HCT116 (cell line): ENCODE data around the gene CERS2. TPM values are rescaled to one million over a fixed set of nuclear protein-coding genes. Genes with fewer than 3 reads are reported as not detected.

Source experiments
- ATAC-seq: fragments of 200-7000 bp; cut with Tn5 transposase; 2 replicates; pipeline ENCODE4 v1.9.1; 2020; ENCODE audit warnings: mild to moderate bottlenecking, moderate library complexity
- BruUV-seq: library from RNA; stranded (reverse); fragments of 400-500 nt; replicated peaks from 2 replicates; lab custom pipeline; 2021; lab: Mats Ljungman, UMichigan
- CTCF ChIA-PET: fragments of 300-600 bp; sonication (Branson Sonifier 250); formaldehyde crosslinking; loops from one replicate; lab custom pipeline; 2021; ENCODE audit warnings: antibody characterized with exemption; lab: Charles Lee
- POLR2A ChIA-PET: fragments of 300-600, 350-600 bp; sonication (Branson Sonifier 250); formaldehyde crosslinking; loops from one replicate; lab custom pipeline; 2021; ENCODE audit warnings: antibody characterized with exemption; lab: Charles Lee
- RAD21 ChIA-PET, 2 experiments: fragments of 300-600 bp; sonication (Branson Sonifier 250); formaldehyde crosslinking; loops; one replicate each; lab custom pipeline; 2023; ENCODE audit warnings: low total read pairs in 2 of 2; ENCODE audit not compliant: uncharacterized antibody in 2 of 2, unreplicated experiment in 2 of 2, low non-redundant PET in 1 of 2; lab: Charles Lee
- DNase-seq: peaks from one replicate; pipeline ENCODE4 v3.0.0-alpha.2; 2010; ENCODE audit warnings: low read depth, low spot score
- H2AFZ ChIP-seq: fragments of 200-600 bp; shearing (Covaris generic), sonication (generic); 2 replicates; pipeline ENCODE4 v1.6.1; 2017; ENCODE audit warnings: low read depth, mixed run types, mixed read lengths, antibody characterized with exemption, low read length; ENCODE audit not compliant: poor library complexity, severe bottlenecking
- H3K27ac ChIP-seq: 2 replicates; pipeline ENCODE4 v1.5.1; 2012; ENCODE audit warnings: low read depth, low read length
- H3K27me3 ChIP-seq: fragments of 200-600 bp; sonication (generic); 2 replicates; pipeline ENCODE4 v1.6.1; 2016; ENCODE audit warnings: mixed run types, low read length, mixed read lengths; ENCODE audit not compliant: insufficient read depth
- H3K36me3 ChIP-seq, 2 experiments: fragments of 200-500 bp in 1 of 2; fragments of 200-600 bp in 1 of 2; sonication (Bioruptor generic) in 1 of 2; sonication (generic) in 1 of 2; 2 replicates each; pipeline versions ENCODE4 v1.5.1 to v1.6.1; 2014 to 2016; ENCODE audit warnings: low read length in 2 of 2, inconsistent platforms in 1 of 2, mixed read lengths in 1 of 2, mixed run types in 1 of 2; ENCODE audit not compliant: insufficient read depth in 2 of 2, control insufficient read depth in 1 of 2
- H3K4me1 ChIP-seq, 2 experiments: fragments of 200-600 bp in 1 of 2; sonication (generic) in 1 of 2; 2 replicates each; pipeline versions ENCODE4 v1.5.1 to v1.6.1; 2012 to 2017; ENCODE audit warnings: low read length in 2 of 2, inconsistent platforms in 1 of 2, mild to moderate bottlenecking in 1 of 2, mixed read lengths in 1 of 2, mixed run types in 1 of 2, moderate library complexity in 1 of 2; ENCODE audit not compliant: insufficient read depth in 2 of 2, control insufficient read depth in 1 of 2
- H3K4me2 ChIP-seq: fragments of 200-600 bp; sonication (generic); 2 replicates; pipeline ENCODE4 v1.6.1; 2017; ENCODE audit warnings: mixed run types, low read length, mixed read lengths
- H3K4me3 ChIP-seq, 2 experiments: fragments of 200-600 bp in 1 of 2; sonication (generic) in 1 of 2; replicated peaks in 1 of 2; 2 replicates each; pipeline ENCODE4 v1.5.1; 2011 to 2016; ENCODE audit warnings: low read length in 2 of 2, control low read depth in 1 of 2, low read depth in 1 of 2, mild to moderate bottlenecking in 1 of 2, mixed read lengths in 1 of 2, mixed run types in 1 of 2
- H3K79me2 ChIP-seq: fragments of 200-600 bp; sonication (generic); 2 replicates; pipeline ENCODE4 v1.6.1; 2017; ENCODE audit warnings: mild to moderate bottlenecking, mixed run types, low read length, moderate library complexity, mixed read lengths; ENCODE audit not compliant: insufficient read depth
- H3K9ac ChIP-seq: fragments of 200-600 bp; sonication (generic); 2 replicates; pipeline ENCODE4 v1.6.1; 2016; ENCODE audit warnings: low read length, mixed read lengths
- H3K9me2 ChIP-seq: fragments of 200-600 bp; sonication (generic), shearing (Covaris generic); 2 replicates; pipeline ENCODE4 v1.6.1; 2017; ENCODE audit warnings: mixed run types, mild to moderate bottlenecking, moderate library complexity; ENCODE audit not compliant: insufficient read depth
- H3K9me3 ChIP-seq, 2 experiments: fragments of 200-500 bp in 1 of 2; fragments of 200-600 bp in 1 of 2; sonication (Bioruptor generic) in 1 of 2; sonication (generic) in 1 of 2; 2 replicates each; pipeline ENCODE4 v1.6.1; 2014 to 2017; ENCODE audit warnings: low read length in 2 of 2, mixed read lengths in 2 of 2, inconsistent platforms in 1 of 2, low read depth in 1 of 2, mild to moderate bottlenecking in 1 of 2, mixed run types in 1 of 2, moderate library complexity in 1 of 2; ENCODE audit not compliant: control insufficient read depth in 1 of 2, insufficient read depth in 1 of 2
- H4K20me1 ChIP-seq: fragments of 200-600 bp; sonication (generic), shearing (Covaris generic); 2 replicates; pipeline ENCODE4 v1.6.1; 2017; ENCODE audit warnings: mixed run types, mild to moderate bottlenecking, moderate library complexity; ENCODE audit not compliant: insufficient read depth
- ATF3 ChIP-seq: IDR thresholded peaks from 2 replicates; pipeline ENCODE4 v1.6.1; 2012
- CBX3 ChIP-seq: IDR thresholded peaks from 2 replicates; pipeline ENCODE4 v1.6.1; 2012; ENCODE audit warnings: low read depth
- ELF1 ChIP-seq: IDR thresholded peaks from 2 replicates; pipeline ENCODE4 v1.6.1; 2012; ENCODE audit warnings: low read depth, borderline replicate concordance
- EZH2 ChIP-seq: fragments of 200-600 bp; sonication (generic); IDR thresholded peaks from 2 replicates; pipeline ENCODE4 v1.6.1; 2017; ENCODE audit warnings: antibody characterized with exemption, mixed run types
- EZH2phosphoT487 ChIP-seq: fragments of 200-600 bp; IDR thresholded peaks from 2 replicates; pipeline ENCODE4 v1.6.1; 2018; ENCODE audit warnings: antibody characterized with exemption, borderline replicate concordance
- FOSL1 ChIP-seq: IDR thresholded peaks from 2 replicates; pipeline ENCODE4 v1.6.1; 2012; ENCODE audit warnings: low read depth
- JUND ChIP-seq: IDR thresholded peaks from 2 replicates; pipeline ENCODE4 v1.6.1; 2012
- MAX ChIP-seq: IDR thresholded peaks from 2 replicates; pipeline ENCODE4 v1.6.1; 2012
- POLR2A ChIP-seq: IDR thresholded peaks from 2 replicates; pipeline ENCODE4 v1.7.0; 2011; ENCODE audit warnings: borderline replicate concordance; ENCODE audit not compliant: insufficient read depth, insufficient read length; ENCODE audit errors: extremely low read depth
- POLR2AphosphoS5 ChIP-seq: IDR thresholded peaks from 2 replicates; pipeline ENCODE4 v1.6.1; 2011; ENCODE audit warnings: mild to moderate bottlenecking, low read depth, low read length, moderate library complexity
- RAD21 ChIP-seq: IDR thresholded peaks from 2 replicates; pipeline ENCODE4 v1.6.1; 2012; ENCODE audit warnings: low read depth, mild to moderate bottlenecking
- SIN3A ChIP-seq: IDR thresholded peaks from 2 replicates; pipeline ENCODE4 v1.6.1; 2012; ENCODE audit warnings: low read depth
- SP1 ChIP-seq: IDR thresholded peaks from 2 replicates; pipeline ENCODE4 v1.6.1; 2012; ENCODE audit warnings: low read depth
- SRF ChIP-seq: IDR thresholded peaks from 2 replicates; pipeline ENCODE4 v1.6.1; 2012; ENCODE audit warnings: low read depth
- TCF7L2 ChIP-seq: IDR thresholded peaks from 2 replicates; pipeline ENCODE4 v1.7.0; 2011; ENCODE audit warnings: borderline replicate concordance, inconsistent platforms; ENCODE audit not compliant: insufficient read depth, insufficient read length; ENCODE audit errors: extremely low read depth
- ZBTB33 ChIP-seq: IDR thresholded peaks from 2 replicates; pipeline ENCODE4 v1.6.1; 2011; ENCODE audit warnings: mild to moderate bottlenecking, low read length, moderate library complexity; ENCODE audit not compliant: insufficient replicate concordance; ENCODE audit errors: extremely low read depth
- ZNF274 ChIP-seq: fragments of 200-500 bp; sonication (Bioruptor generic); IDR thresholded peaks from 2 replicates; pipeline ENCODE4 v1.6.1; 2014; ENCODE audit warnings: mild to moderate bottlenecking, low read depth, low read length, inconsistent platforms
- intact Hi-C: fragments of 100-400 bp; cut with micrococcal nuclease; formaldehyde crosslinking; loops from 2 replicates; pipeline ENCODE4 v1.10.0; 2022
- total RNA-seq: library from RNA; stranded (reverse); gene quantifications from one replicate; pipeline ENCODE4 v1.2.1, GENCODE V29; 2021; ENCODE audit not compliant: unreplicated experiment

The CERS2 gene
- total RNA-seq, 1 experiment from 2014 or later, result 218 TPM

GRCh38 chr1:151002051-151002450 lies 27.4 kb upstream of the CERS2 start (continued):
- TF ChIP-seq EZH2phosphoT487, result no peak

- H2AFZ ChIP-seq, result no peak overlapping the region
- no peaks in the 10 kb centered on the region for H4K20me1 ChIP-seq
- no peaks in the 10 kb centered on the region for H3K79me2 ChIP-seq
- TF ChIP-seq MAX (no peak), EZH2phosphoT487 (no peak), POLR2AphosphoS5 (no peak), ZBTB33 (no peak), SIN3A (no peak), ZNF274 (no peak), RAD21 (no peak), FOSL1 (no peak), ATF3 (no peak), EZH2 (no peak), CBX3 (no peak), ELF1 (no peak), SRF (no peak), POLR2A (no peak), TCF7L2 (no peak), SP1 (no peak), JUND (no peak)
- BruUV-seq, result no TSS peak
- POLR2A ChIA-PET, result no interaction called here
- intact Hi-C loops, result no loop called here
- CTCF ChIA-PET, result no interaction called here
- H3K27ac ChIP-seq, result no peak overlapping the region
- no peak for DNase-seq
- H3K9me3 ChIP-seq, result no peaks in the 10 kb centered on the region
- no peak for ATAC-seq
- H3K36me3 ChIP-seq, result no peaks in the 10 kb centered on the region
- no peak overlapping the region for H3K9ac ChIP-seq
- peaks cover 6 to 37% of the 10 kb centered on the region in 2 experiments; a peak in 3 of 4 replicates for H3K4me1 ChIP-seq
- H3K4me3 ChIP-seq, result no peak overlapping the region
- H3K27me3 ChIP-seq, result no peaks in the 10 kb centered on the region
- RAD21 ChIA-PET, result no interaction called here
- H3K9me2 ChIP-seq, result no peaks in the 10 kb centered on the region
- H3K4me2 ChIP-seq, result no peak overlapping the region
These were observed 27.0 kb upstream of the CERS2 start for GRCh38 chr1:151001602-151002001.
